HG02885 (cell line): ENCODE data around the gene SERINC5.
A peak's percentile ranks its signal among the peaks of the same experiment; 100 is the strongest.
"Not testable (repeated sequence)": the region's sequence is repeated elsewhere in the genome, so short reads cannot be mapped to it uniquely, and the experiment has no call there.

Source experiments
- ATAC-seq: cut with Tn5 transposase; IDR thresholded peaks from one replicate; pipeline ENCODE4 v1.9.1; 2021; ENCODE audit warnings: mild to moderate bottlenecking; ENCODE audit not compliant: unreplicated experiment, poor library complexity

The SERINC5 gene

DNA sequence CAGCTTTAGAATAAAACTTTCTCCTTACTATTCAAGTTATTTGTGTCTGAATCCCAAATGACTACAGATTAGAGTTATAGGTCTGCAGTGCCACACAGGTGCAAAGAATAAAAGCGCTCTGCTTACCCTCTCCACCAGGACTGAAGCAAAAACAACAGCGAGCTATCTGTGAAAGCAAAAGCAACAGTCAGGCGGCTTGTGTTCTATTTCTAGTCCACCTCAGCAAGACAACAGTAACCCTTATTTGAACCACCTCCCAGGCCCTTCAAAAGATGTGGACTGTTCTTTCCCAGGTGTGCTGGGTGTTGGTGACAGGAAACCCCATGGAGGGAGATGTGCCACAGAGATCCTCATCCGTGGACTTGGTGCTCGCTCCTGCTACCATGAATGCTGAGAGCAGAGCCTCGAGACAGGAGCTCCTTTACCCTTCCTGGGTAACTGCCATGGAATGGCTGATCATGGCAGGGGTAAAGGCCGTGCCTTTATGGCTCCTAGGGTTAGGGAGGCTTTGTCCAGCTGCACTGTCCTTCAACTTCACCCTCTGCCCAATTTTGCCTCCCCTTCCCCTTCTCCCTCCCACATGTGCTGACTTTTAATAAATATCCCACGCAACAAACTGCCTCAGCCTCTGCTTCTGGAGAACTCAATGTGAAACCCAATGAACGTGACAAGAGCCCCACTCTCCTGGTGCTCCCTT lies 108.6 kb downstream of the SERINC5 start:
- no peak for ATAC-seq

DNA sequence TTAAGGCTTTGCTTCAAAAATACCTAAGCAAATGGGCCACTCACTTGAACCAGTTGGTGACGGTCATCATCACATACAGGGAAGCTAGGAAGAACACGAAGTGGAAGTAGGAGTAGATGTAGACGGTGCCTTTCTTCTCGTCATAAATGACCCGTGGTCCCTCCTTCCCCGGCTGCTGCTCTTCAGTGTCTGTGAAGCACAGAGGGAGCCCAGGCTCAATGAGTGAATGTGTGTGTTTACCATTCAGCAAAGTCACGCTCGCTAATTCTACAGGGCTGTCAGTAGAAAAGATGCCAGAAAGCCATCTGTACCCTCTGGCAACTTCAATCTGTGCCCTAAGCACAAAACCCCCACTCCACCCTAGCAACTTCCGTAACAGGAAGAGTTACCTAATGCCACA lies 109.8 kb downstream of the SERINC5 start:
- no peak for ATAC-seq

DNA sequence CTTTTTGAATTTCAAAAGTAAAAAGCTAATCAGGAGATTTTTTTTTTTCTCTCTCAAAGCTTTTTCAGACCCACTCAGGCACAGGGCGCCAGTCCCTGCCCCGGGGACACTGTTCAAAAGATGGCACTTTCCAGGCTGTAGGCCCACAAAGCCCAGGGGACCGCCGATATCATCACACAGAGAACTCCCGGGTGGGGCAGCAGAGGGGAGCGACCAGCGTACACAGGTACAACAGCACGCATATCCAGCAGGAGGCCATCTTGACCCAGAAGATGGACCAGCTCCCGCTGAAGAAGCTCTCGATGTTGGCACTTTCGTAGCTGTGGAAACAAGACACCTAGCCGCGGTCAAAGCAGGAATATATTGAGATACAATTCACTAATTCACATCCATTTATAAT lies 112.4 kb downstream of the SERINC5 start:
- ATAC-seq: no peak

DNA sequence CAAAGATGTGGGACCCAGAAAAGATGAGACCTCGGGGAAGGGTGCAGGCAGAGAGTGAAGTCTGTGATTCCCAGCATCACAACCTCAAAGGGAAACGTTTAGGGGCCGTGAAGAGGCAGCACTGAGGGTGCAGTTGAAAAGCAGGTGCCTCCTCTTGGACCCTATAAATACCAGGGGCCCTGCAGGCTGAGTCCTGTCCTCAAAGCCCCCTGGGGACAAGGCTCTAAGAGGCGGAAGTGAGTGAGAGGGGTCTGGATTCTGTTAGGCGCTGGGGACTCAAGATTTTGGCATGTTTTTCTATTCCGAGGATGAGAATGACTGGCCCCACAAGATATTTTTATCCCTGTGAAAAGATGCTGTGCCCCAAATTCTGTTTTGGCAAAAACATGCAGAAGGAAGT lies 112.9 kb downstream of the SERINC5 start:
- ATAC-seq: peak; percentile 6

DNA sequence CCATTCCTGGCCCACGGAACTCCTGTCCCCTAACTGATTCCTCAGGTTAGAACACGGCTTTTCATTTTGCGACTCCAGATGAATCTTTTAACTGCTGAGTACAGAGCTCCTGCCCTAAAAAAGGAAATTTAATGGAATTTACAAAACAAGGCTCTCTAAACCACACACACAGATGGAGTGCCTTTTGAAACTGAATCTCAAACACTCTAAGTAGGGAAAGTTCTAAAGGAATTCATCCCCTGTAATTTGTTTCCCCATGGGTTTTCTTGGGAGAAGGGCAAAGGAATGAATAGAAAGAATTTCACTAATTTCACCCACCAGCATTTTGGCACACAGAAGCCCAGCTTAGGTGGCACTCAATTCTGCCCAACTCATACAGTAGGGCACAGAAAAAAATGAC lies 114.2 kb downstream of the SERINC5 start:
- ATAC-seq: no peak

DNA sequence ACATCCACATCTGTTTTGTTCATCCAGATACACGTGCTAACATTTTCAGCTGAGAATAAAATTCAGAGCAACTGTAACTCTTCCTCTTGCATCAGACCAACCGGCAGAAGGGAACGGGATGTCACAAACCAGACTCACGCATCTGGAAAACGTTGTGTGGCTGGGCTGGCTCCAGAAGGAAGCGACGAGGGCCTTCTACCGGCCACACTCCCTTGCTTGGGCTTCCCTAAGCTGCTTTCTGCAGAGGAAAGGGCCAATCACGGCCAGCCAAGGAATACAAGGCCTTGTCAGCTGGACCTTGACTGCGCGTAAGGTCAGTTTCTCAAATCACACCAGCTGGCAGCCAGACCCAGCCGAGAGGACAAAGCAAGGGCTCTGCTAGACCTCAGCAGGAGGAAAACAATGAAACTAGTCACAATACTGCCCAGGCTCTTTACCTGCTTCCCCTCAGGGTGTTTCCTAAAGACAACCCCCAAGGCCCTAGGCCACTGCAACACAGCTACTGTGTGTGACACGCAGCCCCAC lies 114.6 kb downstream of the SERINC5 start:
- no peak for ATAC-seq

DNA sequence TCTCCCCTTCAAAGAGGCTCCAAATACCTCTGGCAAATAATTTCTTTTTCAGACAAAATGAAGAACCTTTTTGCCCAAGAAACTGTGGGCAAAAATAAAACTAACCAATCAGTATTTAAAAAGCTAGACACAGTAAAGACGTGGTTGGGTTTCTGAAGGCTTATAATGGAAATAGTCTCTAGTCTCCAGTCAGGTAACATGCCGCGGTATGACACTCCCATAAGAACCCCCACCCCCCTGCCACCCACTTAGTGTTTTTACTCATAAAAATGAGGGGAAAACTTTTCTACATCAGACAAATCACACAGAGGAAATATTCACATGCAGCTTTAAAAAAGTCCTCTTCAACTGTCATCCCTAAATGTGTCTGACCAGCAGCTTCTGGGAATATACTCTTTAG lies 115.4 kb downstream of the SERINC5 start:
- no peak for ATAC-seq

DNA sequence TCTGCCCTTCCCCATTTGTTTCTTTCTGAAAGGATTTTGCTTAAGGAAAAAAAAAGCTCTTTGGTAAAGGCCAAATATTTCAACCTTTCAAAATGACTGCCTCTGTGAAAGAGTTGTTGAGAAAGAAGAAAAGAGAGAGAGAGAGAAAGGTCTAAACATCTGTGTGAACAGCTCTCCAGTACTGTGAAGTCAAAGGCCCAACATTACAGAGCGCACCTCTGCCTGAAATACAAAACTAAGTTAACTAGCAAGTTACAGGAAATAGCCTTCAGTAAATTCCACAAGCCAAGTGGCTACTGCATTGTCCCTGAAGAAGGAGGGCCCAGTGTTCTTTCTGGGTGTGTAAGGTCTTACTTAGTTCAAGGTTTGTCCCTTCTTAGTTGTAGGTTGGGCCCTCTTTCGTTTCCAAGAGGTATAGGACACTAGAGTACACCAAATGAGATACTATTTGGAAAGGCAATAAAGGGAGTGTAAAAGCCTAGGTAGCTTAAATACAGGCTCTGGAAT lies 116.3 kb downstream of the SERINC5 start:
- ATAC-seq: no peak

DNA sequence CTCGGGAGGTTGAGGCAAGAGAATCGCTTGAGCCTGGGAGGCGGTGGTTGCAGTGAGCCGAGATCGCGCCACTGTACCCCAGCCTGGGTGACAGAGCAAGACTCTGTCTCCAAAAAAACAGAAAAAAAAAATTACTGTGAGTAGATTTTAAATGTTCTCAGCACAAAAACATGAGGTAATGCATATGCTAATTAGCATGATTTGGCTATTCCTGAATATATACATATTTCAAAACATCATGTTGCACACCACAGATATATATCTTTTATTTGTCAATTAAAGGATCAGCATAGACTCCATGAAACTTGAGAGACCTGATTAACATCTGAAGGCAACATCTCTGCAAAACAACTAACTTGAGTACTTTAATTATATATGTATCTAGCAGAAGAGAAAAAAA lies 117.4 kb downstream of the SERINC5 start:
- no peak for ATAC-seq

DNA sequence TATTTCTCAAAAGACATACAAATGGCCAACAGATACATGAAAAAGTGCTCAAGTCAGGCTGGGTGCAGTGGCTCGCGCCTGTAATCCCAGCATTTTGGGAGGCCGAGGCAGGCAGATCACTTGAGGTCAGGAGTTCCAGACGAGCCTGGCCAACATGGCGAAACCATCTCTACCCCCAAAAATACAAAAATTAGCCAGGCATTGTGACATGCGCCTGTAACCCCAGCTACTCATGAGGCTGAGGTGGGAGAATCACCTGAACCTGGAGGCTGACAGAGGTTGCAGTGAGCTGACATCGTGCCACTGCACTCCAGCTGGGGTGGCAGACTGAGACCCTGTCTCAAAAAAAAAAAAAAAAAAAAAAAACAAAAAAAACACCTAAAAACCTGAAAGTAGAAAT lies 119.0 kb downstream of the SERINC5 start:
- ATAC-seq: not testable (repeated sequence)

DNA sequence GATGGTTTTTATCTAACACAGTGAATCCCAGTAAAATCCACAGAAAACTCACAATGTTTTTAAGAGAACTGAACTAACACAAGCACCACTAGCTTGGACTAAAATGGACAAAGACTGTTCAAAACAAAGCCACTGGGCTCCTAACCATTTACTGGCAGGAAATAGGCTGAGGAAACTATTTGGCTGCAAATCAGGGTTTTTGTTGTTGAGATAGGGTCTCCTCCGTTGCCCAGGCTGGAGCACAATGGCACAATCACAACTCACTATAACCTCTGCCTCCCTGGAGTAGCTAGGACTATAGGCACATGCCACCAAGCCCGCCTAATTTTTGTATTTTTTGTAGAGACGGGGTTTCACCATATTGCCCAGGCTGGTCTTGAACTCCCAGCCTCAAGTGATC lies 121.0 kb downstream of the SERINC5 start:
- ATAC-seq: no peak

DNA sequence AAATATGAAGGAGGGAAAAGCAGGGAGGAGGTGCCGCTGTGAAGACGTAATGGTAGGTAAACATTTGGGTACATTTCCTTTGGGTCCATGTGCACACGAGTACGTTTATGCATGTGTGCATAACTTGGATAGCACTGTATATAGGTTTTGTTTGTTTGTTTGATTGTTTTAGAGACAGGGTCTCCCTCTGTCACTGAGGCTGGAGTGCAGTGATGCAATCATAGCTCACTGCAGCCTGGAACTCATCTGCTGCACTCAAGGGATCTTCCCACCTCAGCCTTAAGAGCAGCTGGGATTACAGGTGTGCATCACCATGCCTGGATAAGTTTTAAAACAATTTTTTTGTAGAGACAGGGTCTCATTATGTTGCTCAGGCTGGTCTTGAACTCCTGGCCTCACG lies 126.7 kb downstream of the SERINC5 start:
- ATAC-seq: no peak

DNA sequence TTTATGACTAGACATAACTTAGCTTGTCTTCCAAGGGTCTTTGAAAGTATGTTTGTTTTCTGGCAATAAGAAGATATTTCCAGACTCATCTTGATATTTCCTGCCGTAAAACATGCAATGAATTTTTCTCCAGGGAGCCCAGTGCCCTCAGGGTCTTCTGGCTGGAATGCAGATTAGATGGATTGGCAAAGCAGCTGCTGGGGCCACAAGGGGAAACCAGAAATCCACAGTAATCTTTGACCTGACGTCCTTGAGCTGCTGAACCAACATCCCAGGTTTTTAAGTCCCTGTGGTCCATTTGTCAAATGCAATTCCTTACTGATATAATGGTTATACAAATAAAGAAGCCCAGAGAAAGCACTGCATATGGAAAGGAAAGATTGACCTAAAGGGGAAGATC lies 127.7 kb downstream of the SERINC5 start:
- ATAC-seq: no peak

DNA sequence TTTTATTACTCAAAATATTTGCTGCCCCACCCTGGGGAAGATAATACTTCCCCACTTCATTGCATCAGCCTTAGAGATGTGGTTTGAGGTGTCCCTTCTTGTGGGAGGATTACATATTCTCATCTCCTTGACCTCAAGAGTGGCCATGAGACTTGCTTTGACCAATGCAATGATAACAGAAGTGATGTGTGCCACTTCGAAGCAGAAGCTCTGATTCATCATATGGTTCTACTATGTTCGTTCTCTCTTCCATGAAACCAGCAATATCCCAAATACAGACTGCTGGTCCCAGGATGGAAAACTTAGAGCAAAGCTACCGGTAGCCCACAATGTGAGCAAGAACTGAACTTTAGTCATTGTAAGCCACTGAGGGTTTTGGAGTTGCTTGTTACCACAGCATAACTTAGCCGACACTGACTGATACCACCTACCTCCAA lies 128.7 kb downstream of the SERINC5 start:
- ATAC-seq: peak; percentile 46

DNA sequence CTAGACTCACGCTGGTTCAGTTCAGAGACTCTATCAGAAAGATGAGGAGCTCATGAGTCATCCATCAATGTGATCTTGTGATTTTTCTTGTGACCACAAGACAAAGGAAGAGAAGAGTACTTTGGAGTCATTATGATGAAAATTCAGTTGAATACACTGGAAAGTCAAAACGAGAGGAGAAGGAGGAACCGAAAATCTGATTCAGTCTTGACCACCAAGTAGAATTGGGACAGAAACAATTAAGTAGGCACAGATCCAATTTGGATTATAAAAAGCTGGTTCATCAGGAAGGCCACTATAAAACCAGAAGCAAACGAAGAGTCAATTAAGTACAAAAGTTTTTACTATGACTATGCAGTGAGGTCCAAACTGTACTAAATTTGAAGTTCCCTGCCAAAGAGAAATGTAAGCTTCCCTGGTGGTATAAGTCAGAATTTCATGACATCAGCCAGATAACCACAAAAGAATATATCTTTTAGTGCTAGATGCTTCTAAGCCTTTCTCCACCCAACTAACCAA lies 129.8 kb downstream of the SERINC5 start:
- ATAC-seq: peak; percentile 63

DNA sequence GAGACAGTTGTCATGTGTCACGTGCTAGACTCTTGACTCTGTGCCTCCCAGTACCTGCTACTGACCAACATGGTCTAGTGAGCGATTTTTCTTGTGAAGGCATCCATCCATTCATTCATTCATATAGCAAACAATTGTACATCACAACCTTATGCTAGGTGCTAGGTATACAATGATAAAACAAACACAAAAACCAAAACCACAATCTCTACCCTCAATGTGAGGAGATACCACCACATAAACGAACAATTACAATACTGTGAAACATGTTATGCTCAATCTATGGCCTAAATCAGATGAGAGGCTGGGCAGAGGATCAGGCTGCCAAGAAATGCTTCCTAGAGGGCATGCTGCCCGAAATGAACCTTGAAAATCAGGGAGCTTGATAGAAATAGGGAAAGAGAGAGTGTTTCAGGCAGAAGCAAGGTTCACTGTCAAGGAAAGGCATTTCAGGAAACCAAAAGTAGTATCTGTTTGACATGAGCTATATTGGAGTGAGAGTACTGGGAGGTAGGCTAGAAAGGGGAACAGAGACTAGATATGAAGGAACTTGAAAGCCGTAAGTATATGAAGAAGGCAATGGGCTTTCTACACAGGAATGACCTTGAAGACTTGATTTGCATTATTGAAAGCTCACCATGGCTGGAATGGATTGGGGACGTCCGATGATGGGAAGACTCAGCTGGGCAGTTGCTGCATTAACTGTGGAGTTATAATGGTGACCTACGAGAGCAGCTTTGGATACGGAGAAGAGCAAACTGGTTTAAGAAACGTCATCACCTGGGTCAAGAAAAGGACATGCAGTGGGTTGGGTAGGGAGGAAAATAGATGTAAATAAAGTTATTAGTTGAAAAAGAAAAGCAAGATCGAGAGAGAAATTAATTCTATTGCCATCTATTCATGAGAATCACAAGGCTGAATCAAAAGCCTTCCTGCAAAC lies 130.6 kb downstream of the SERINC5 start:
- ATAC-seq: peak; percentile 82

DNA sequence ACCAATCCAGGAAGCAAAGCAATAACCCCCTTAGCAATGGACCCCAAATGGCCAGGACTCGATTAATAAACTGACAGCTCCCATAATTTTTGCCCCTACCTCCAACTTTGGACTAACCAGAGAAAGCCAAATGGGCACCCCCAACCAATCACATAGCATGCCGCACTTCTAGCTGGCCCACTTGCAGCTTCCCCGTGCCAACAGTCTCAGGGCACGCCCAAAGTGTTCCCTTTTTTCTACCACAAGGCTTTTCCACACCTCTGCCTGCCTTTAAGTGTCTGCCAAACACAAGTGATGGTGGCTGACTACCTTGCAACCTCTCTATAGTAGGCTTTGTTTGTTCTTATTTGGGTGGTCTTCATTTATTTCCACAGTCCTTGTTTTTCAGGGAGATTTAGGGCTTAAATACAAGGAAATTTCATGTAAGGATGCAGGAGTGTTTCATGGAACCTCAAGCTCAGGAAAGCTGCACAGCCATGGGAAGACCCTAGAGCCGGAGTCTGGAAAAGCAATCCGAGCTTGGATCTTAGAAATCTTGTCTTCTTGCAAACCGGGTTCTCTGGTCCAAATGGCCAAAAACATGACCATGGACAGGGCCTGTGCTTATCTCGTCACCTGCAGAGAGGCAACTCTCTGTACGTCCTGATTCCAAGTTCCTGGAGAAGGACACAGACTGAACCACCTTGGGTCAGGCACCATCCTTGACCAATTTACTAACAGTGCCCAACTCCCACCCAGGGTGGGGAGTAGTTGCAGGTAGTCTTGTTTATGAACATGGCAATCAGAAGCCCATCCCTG lies 131.5 kb downstream of the SERINC5 start:
- ATAC-seq: no peak

DNA sequence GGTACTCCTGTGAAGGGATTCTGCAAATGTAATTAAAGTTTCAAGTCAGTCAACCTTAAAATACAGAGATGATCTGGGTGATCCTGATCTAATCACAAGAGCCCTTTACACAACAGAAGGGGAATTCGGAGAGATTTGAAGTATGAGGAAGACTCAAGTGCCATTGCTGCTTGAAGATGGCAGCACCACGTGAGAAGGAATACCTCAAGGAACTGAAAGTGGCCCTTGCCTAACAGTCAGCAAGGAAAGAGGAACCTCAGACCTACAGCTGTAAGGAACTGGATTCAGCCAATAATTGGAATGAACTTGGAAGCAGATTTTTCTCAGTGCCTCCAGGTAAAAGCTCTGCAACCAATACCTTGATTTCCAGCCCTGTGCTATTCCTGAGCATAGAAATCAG lies 133.3 kb downstream of the SERINC5 start:
- no peak for ATAC-seq

DNA sequence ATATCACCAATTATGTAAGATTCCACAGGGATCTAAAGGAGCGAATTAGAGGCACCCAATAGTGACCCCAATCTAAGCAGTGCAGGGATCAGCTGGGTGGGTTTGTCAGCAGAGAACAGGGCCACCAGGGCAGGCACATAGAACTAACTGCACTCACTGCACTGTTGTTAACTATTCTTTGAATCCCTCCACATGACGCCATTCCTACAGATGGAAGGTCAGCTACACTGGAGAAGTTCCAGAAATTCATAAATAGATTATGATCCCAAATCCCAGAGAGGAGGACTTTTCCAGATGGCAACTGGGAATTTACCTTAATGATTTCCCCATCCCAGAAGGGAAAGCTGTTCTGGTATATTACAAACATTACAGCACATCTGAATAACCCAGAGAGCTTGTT lies 136.5 kb downstream of the SERINC5 start:
- no peak for ATAC-seq

DNA sequence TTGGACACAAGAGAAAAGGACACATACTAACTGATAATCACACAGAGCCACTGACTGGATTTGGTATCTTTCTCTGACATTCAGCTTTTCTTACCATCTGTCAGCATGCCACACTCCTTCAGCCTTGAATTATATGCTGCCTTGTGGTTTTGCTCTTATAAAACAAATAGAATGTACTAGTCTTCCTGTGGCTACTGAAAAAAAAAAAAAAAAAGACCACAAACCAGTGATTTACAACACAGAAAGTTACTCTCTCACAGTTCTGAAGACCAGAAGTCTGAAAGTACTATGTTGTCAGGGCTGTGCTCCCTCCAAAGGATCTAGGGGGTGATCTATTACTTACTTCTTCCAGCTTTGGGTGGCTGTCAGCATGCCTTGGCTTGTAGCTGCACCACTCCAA lies 138.4 kb downstream of the SERINC5 start:
- ATAC-seq: no peak
